ENCODE data around the gene RERG. TPM values are rescaled to one million over a fixed set of nuclear protein-coding genes. Genes with fewer than 3 reads are reported as not detected.

Gene RERG
- total RNA-seq, 4 donors from 2014 or later: 9.6 to 84.4 (median 36.4) TPM

DNA sequence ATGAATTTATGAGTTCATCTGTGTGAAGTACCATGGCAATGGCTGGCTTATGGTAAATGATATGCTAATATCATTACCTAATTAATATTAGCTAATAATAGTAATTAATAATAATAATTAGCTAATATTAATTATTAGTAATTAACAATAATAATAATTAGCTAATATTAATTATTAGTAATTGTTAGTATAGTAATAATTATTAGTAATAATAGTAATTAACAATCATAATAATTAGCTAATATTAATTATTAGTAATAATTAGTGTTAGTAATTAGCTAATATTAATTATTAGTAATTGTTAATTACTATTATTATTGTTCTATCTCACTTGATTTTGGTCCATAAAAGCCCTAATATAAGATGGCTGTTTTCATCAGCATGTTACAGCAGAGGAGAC, 19.8 kb downstream of the RERG start:
- DNase-seq (ENCODE audit: low spot score): no peak
- TF ChIP-seq, protein P1, sequence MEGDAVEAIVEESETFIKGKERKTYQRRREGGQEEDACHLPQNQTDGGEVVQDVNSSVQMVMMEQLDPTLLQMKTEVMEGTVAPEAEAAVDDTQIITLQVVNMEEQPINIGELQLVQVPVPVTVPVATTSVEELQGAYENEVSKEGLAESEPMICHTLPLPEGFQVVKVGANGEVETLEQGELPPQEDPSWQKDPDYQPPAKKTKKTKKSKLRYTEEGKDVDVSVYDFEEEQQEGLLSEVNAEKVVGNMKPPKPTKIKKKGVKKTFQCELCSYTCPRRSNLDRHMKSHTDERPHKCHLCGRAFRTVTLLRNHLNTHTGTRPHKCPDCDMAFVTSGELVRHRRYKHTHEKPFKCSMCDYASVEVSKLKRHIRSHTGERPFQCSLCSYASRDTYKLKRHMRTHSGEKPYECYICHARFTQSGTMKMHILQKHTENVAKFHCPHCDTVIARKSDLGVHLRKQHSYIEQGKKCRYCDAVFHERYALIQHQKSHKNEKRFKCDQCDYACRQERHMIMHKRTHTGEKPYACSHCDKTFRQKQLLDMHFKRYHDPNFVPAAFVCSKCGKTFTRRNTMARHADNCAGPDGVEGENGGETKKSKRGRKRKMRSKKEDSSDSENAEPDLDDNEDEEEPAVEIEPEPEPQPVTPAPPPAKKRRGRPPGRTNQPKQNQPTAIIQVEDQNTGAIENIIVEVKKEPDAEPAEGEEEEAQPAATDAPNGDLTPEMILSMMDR (IDR thresholded peaks at IDR 0.05): no peak
- no peak for ATAC-seq (ENCODE audit: low FRiP score)

DNA sequence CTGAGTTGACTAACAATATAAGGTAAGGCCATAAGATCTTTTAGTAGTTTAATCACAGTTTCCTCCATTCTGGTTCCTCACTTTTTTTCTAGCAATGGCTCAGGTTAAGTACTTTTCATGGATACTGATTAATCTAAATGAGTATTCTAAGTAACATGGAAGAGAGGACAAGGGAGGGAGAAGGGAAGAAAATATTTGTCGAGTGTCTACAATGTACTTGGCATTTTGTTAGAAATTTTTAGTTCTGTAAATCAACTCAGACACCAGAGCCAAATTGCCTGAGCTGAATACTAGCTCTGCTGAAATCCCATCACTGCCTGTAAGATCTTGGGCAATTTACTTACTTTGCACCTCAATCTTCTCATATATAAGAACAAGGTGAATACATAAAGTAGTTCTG, 20.2 kb downstream of the RERG start:
- ATAC-seq (ENCODE audit: low FRiP score): peak; percentile 30
- DNase-seq (ENCODE audit: low spot score): no peak
- TF ChIP-seq, protein P1 (IDR thresholded peaks at IDR 0.05): no peak

DNA sequence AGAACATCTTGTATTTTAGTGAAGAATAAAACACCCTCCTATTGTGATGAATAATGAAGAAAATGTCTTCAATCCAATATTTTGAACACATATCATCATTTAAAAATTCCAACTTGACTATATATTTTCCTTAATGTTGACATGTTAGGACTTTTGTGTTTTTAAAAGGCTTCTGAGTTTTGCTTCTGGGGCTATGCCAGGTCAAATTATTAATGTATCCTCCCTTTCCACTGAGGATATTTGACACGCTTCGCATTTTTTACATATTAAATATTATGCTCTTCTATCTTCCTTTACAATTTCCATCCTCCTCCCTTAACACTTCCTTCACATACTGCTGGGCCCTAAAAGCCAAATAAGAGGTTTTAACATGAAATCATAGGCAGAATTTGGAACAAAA, 20.6 kb downstream of the RERG start:
- ATAC-seq (ENCODE audit: low FRiP score): peak; percentile 41

DNA sequence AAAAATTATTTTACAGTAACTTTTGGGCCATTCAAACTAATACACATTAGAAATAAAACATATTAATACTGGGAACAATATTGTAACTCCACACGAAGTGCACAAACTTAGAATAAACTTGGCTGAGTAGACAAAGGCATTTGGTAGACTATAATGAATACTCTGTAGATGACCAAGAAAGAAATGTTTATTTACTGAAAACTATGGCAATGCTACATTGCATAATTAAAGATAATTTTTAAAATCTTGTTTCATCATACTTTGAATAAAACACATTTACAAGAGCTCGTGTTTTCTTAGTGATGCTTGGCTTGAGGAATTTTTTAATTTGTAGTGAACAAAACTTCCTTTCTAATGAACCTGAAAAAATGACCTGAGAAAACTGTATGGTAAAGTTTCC, 21.3 kb downstream of the RERG start:
- TF ChIP-seq, protein P1 (IDR thresholded peaks at IDR 0.05): no peak
- peak; percentile 67 for ATAC-seq (ENCODE audit: low FRiP score)

More for the DNA sequence above, 20.6 kb downstream of the RERG start:
- TF ChIP-seq, protein P1 (IDR thresholded peaks at IDR 0.05): no peak
- DNase-seq (ENCODE audit: low spot score): no peak

DNA sequence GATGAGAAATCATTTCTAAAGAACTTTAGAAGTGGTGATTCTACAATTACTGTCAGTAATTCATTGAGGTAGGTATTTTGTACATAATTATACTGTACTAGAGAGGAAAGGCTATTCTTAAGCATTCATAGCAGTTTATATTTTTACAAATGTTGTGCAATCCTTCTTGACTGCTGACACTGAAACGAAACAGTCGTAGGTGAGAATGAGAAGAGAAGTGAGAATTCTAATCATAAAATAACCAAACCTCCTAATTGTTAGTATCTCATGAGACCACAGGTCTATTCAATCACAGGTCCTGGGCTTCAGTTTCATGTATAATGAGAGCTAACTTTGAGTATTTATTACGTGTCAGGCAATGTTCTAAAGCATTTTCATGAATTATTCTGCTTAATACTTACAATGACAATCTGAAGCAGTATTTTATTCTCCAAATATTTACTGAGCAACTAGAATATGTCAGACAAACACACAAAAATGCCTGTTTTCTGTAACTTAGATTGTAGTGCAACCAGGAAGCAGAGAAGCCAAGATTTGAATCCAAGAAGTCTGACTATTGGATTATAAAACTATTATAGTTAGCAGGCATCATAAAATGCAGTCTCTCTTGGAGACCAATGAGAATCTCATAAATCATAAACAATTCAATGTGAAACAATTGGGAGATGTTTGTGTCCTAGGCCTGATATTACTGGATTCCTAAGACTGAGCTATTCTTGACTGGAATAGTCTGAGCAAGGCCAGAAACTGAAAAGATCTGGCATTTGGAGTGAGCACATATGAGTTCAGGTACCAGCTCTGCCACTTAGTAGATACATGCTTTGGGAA, 24.3 kb downstream of the RERG start:
- TF ChIP-seq, protein P1 (IDR thresholded peaks at IDR 0.05): no peak
- no peak for DNase-seq (ENCODE audit: low spot score)

More for the DNA sequence above, 21.3 kb downstream of the RERG start:
- no peak for DNase-seq (ENCODE audit: low spot score)

DNA sequence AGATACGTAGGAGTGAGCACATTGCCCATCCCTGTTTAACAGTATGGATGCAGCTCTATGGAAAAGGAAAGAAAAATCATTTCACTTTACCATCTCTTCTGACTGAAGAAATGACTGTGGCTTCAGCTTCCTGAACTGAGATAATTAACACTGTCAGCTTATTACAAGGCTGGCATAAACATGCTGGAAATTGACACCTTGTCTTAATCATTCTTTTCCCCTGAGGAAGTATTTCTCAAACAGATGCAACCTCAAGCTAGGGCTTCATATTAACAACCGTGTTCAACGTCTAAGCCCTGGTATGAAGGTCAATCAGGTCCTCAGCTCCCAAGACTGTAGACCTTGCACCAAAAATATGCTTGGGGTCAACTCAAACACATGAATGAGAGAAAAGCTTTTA, 25.0 kb downstream of the RERG start:
- TF ChIP-seq, protein P1 (IDR thresholded peaks at IDR 0.05): no peak
- DNase-seq (ENCODE audit: low spot score) (no peak), ATAC-seq (ENCODE audit: low FRiP score) (no peak)

More for the DNA sequence above, 24.3 kb downstream of the RERG start:
- ATAC-seq (ENCODE audit: low FRiP score): no peak
